Left lung (tissue), 10 donors: Measurements from ENCODE around the gene CD4. TPM values are rescaled to one million over a fixed set of nuclear protein-coding genes. Genes with fewer than 3 reads are reported as not detected.

ENCODE experiments used
- ATAC-seq: fragments of 200-7000 bp; cut with Tn5 transposase; one replicate; pipeline ENCODE4 v1.9.1; 2020; ENCODE audit warnings: moderate library complexity
- DNase-seq, 4 donors: peaks; one replicate each; pipeline ENCODE4 v3.0.0-alpha.2; 2013 to 2020
- H3K27ac ChIP-seq, 2 donors: fragments of 200-600 bp; sonication (generic) in 1 of 2; one replicate each; pipeline versions ENCODE4 v1.5.0 to v1.8.0; 2020 to 2021
- H3K27me3 ChIP-seq, 2 donors: fragments of 200-600 bp; sonication (generic) in 1 of 2; one replicate each; pipeline versions ENCODE4 v1.5.0 to v1.8.0; 2020 to 2021
- H3K36me3 ChIP-seq, 2 donors: fragments of 200-600 bp; sonication (generic) in 1 of 2; one replicate each; pipeline versions ENCODE4 v1.5.0 to v1.8.0; 2020 to 2021
- H3K4me1 ChIP-seq, 2 donors: fragments of 200-600 bp; one replicate each; pipeline ENCODE4 v1.8.0; 2021
- H3K4me3 ChIP-seq, 2 donors: fragments of 200-600 bp; sonication (generic) in 1 of 2; one replicate each; pipeline versions ENCODE4 v1.5.0 to v1.8.0; 2020 to 2021; ENCODE audit warnings: mild to moderate bottlenecking in 1 of 2
- H3K9me3 ChIP-seq, 2 donors: fragments of 200-600 bp; sonication (generic) in 1 of 2; one replicate each; pipeline versions ENCODE4 v1.5.0 to v1.8.0; 2020 to 2021
- intact Hi-C, 2 donors: fragments of 100-400 bp; cut with DNase I; formaldehyde crosslinking; loops; one replicate each; pipeline versions ENCODE4 v1.11.2 to v1.14.2; 2022
- polyA plus RNA-seq, 6 donors: library from polyadenylated mRNA; unstranded; fragments of 120-200 nt; gene quantifications; one replicate each; pipeline ENCODE4 v1.2.1, GENCODE V29; 2013; ENCODE audit not compliant: insufficient read length in 6 of 6
- total RNA-seq, 2 donors: library from RNA; stranded (reverse); fragmentation: NEBNext Ultra II Directional; extraction: Animal tissue kit (Norgen Biotek cat#: 25700); gene quantifications; one replicate each; pipeline ENCODE4 v1.2.1, GENCODE V29; 2021
- TF ChIP-seq, protein P1 (sequence below), 2 donors: fragments of 200-600 bp; sonication (generic) in 1 of 2; IDR thresholded peaks; one replicate each; pipeline versions ENCODE4 v1.5.0 to v1.8.0; 2021; ENCODE audit warnings: antibody characterized with exemption in 2 of 2
- donor health status: DM: no; HTN: yes; CAD: no.
- donor health status: DM: no; HTN: no; CAD: no.

Gene CD4
- total and polyA plus RNA-seq, 8 donors, result 64.5 to 97.8 (median 92.9) TPM

DNA sequence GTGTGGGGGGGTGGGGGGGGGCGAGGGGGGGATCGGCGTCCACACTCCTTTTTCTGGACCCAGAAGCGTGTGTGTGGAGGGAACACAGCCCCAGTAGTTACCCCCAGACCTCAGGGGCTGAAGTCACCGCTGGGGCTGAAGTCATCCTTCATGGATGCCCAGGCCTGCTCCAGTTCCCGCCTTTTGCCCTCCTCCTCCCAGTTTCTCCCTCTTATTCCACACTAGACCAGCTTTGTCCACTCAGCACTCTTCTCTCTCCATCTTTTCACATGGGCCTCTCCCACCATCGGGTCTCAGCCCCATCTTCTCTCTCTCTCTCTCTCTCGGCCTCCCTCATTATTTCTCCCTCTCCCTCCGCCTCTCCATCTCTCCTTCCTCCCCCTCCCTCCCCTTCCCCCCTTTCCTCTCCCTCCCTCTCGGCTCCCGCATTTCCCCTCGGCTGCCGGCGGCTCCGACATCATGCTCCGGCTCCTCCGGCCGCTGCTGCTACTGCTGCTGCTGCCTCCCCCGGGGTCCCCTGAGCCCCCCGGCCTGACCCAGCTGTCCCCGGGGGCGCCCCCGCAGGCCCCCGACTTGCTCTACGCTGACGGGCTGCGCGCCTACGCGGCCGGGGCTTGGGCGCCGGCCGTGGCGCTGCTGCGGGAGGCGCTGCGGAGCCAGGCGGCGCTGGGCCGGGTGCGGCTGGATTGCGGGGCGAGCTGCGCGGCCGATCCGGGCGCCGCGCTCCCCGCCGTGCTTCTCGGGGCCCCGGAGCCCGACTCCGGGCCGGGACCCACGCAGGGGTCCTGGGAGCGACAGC lies 38.9 kb downstream of the CD4 start, which contains the start of gene P3H3:
TSS of gene P3H3 (plus strand) at position 426 of the 799 bp plus-strand sequence. CDS start at position 460, 34 bp downstream.
- peak within 1 kb of the TSS; percentile 37 to 70 for H3K27ac ChIP-seq
- no peaks in the 10 kb centered on the region for H3K9me3 ChIP-seq
- H3K4me3 ChIP-seq, result peak within 1 kb of the TSS; percentile 57 to 72
- ATAC-seq (peak; percentile 4), DNase-seq (peak in 3 of 4 donors; percentile 49 to 84 (median 58))
- peaks cover 9 to 34% of the 10 kb centered on the region in 2 donors for H3K4me1 ChIP-seq
- peaks cover 0 to 75% of the 10 kb centered on the region in 2 donors for H3K27me3 ChIP-seq
- TF ChIP-seq, protein P1, sequence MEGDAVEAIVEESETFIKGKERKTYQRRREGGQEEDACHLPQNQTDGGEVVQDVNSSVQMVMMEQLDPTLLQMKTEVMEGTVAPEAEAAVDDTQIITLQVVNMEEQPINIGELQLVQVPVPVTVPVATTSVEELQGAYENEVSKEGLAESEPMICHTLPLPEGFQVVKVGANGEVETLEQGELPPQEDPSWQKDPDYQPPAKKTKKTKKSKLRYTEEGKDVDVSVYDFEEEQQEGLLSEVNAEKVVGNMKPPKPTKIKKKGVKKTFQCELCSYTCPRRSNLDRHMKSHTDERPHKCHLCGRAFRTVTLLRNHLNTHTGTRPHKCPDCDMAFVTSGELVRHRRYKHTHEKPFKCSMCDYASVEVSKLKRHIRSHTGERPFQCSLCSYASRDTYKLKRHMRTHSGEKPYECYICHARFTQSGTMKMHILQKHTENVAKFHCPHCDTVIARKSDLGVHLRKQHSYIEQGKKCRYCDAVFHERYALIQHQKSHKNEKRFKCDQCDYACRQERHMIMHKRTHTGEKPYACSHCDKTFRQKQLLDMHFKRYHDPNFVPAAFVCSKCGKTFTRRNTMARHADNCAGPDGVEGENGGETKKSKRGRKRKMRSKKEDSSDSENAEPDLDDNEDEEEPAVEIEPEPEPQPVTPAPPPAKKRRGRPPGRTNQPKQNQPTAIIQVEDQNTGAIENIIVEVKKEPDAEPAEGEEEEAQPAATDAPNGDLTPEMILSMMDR (IDR thresholded peaks at IDR 0.05), result no peak
- intact Hi-C loops, result no loop called here
- H3K36me3 ChIP-seq, result no peaks in the 10 kb centered on the region

DNA sequence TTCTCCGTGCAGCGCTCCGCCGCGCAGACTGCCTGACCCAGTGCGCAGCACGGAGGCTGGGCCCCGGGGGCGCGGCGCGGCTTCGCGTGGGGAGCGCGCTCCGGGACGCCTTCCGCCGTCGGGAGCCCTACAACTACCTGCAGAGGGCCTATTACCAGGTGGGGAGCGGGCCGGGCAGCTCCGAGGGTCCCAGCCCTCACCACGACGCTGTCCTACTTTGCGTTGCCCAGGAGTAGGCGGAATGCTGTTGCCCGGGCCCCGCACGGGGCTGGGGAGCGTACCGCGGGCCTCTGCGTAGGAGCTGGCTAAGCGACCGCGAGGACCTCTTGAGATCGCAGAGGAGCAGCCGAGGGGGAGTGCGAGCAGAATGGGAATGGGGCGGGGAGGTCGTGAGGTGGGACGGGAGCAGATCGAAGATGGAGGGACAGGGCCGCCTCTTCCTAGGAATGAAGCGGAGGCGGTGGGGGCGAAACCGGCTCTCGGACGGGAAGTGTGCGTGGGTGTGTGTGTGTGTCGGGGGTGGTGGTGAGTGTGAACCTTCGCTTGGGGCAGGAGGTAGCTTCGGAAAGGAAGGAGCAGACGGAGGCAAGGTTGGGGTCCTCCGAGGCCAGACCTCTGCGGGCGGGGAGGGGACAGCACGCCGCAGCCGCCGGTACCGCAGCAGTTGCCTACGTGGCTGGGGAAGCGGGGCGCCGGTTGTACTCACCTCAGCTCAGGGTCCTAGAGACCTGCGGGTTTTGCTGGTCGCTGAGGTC lies 39.6 kb downstream of the CD4 start:
- DNase-seq (peak; percentile 32 to 82 (median 52)), ATAC-seq (peak; percentile 21)
- TF ChIP-seq, protein P1 (IDR thresholded peaks at IDR 0.05), result no peak
- Histone ChIP-seq H3K4me3 (peak overlapping the region; percentile 57 to 72), H3K27ac (peak overlapping the region; percentile 37 to 70), H3K36me3 (no peaks in the 10 kb centered on the region), H3K9me3 (no peaks in the 10 kb centered on the region), H3K27me3 (peaks cover 0 to 68% of the 10 kb centered on the region in 2 donors), H3K4me1 (peaks cover 9 to 34% of the 10 kb centered on the region in 2 donors)
- intact Hi-C loops, result no loop called here

DNA sequence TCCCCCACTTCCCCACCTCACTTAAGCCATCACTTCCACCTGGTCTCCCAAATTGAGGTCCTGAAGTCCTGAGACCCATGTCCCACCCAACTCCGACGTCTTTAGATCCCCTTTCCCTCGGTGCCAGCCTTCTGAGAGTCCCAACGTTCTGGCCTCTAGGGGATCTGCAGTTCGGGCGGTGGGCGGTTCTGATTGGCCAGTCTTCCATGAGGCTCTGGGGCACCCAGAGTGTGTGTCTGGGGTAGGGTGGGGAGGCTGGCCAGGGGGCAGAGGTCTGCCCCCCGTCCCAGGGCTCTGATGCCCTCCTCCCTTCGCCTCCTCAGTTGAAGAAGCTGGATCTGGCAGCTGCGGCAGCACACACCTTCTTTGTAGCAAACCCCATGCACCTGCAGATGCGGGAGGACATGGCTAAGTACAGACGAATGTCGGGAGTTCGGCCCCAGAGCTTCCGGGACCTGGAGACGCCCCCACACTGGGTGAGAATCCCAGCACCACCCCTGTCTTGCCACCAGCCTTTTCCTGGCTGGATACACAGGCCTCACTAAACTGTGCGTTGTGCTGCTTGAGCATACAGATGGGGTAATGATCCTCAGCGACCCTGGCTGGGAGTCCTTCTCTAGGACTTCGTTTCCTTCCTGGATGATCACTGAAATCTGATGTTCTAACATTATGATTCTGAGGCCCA lies 40.4 kb downstream of the CD4 start:
- no peak for DNase-seq
- Histone ChIP-seq H3K9me3 (no peaks in the 10 kb centered on the region), H3K27ac (no peak overlapping the region), H3K27me3 (peaks cover 0 to 61% of the 10 kb centered on the region in 2 donors), H3K4me1 (peaks cover 9 to 34% of the 10 kb centered on the region in 2 donors), H3K4me3 (peak overlapping the region; percentile 57 to 72), H3K36me3 (no peaks in the 10 kb centered on the region)
- TF ChIP-seq, protein P1 (IDR thresholded peaks at IDR 0.05), result no peak
- intact Hi-C loops, result no loop called here
- ATAC-seq, result no peak

DNA sequence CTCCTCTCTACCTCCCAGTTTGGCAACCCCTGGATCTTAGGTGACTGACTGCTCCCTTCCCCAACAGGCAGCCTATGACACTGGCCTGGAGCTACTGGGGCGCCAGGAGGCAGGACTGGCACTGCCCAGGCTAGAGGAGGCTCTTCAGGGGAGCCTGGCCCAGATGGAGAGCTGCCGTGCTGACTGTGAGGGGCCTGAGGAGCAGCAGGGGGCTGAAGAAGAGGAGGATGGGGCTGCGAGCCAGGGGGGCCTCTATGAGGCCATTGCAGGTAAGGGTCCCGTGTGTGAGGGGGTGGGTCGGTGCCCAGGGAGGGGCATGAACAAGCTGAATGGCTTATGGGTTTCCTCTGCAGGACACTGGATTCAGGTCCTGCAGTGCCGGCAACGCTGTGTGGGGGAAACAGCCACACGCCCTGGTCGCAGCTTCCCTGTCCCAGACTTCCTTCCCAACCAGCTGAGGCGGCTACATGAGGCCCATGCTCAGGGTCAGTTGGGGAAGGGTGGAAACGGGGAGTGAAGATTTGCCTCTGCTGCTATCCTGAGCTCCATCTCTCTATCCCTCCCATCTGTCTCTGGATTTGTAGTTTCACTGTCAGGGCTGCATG lies 41.1 kb downstream of the CD4 start:
- intact Hi-C loops, result no loop called here
- no peaks in the 10 kb centered on the region for H3K9me3 ChIP-seq
- TF ChIP-seq, protein P1 (IDR thresholded peaks at IDR 0.05), result no peak
- H3K4me3 ChIP-seq, result no peak overlapping the region
- H3K36me3 ChIP-seq, result no peaks in the 10 kb centered on the region
- peaks cover 7 to 31% of the 10 kb centered on the region in 2 donors for H3K4me1 ChIP-seq
- no peak overlapping the region for H3K27ac ChIP-seq
- ATAC-seq (no peak), DNase-seq (no peak)
- peaks cover 0 to 53% of the 10 kb centered on the region in 2 donors for H3K27me3 ChIP-seq
